AG04449 (cell line): ENCODE measurements around the gene CRADD.

Source experiments
- CTCF ChIA-PET: fragments of 350-600 bp; formaldehyde crosslinking; extraction: SDS; loops from one replicate; lab custom pipeline; 2021; ENCODE audit warnings: antibody characterized with exemption; lab: Yijun Ruan, JAX
- POLR2A ChIA-PET: fragments of 400-600, 350-600 bp; formaldehyde crosslinking; extraction: SDS; loops from one replicate; lab custom pipeline; 2020; ENCODE audit warnings: antibody characterized with exemption, inconsistent platforms; lab: Yijun Ruan, JAX
- DNase-seq: peaks from one replicate; pipeline ENCODE4 v3.0.0-alpha.2; 2010; ENCODE audit warnings: low read depth, low spot score
- H3K4me3 ChIP-seq: 2 replicates; pipeline ENCODE4 v1.5.1; 2011; ENCODE audit warnings: low read depth, mild to moderate bottlenecking, control low read depth, low read length
- TF ChIP-seq, protein P1 (sequence below): IDR thresholded peaks from one replicate; pipeline ENCODE4 v1.5.1; 2011; ENCODE audit warnings: mild to moderate bottlenecking, moderate library complexity, low read length, control low read depth, inconsistent platforms; ENCODE audit not compliant: insufficient read depth; ENCODE audit errors: missing control alignments

The CRADD gene

DNA sequence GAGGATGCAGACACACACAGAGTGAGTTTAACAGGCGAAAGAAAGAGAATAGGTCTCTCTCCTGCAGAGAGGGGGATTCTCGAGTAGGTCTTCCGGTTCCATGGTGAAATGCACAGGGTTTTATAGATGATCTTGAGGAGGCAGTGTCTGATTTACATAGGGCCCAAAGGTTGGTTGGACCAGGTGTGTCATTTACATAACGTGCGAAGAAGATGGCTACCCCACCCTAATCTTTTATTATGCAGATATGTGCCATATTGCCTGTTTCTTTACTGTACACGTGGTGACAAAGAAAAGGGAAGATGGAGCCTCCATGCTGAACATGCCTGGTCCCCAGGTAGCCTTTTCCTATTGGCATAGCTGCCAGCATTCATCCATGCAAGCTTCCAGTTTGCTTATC lies 219.8 kb downstream of the CRADD start:
- POLR2A ChIA-PET, result no interaction called here
- H3K4me3 ChIP-seq, result no peak overlapping the region
- DNase-seq, result no peak
- TF ChIP-seq, protein P1, sequence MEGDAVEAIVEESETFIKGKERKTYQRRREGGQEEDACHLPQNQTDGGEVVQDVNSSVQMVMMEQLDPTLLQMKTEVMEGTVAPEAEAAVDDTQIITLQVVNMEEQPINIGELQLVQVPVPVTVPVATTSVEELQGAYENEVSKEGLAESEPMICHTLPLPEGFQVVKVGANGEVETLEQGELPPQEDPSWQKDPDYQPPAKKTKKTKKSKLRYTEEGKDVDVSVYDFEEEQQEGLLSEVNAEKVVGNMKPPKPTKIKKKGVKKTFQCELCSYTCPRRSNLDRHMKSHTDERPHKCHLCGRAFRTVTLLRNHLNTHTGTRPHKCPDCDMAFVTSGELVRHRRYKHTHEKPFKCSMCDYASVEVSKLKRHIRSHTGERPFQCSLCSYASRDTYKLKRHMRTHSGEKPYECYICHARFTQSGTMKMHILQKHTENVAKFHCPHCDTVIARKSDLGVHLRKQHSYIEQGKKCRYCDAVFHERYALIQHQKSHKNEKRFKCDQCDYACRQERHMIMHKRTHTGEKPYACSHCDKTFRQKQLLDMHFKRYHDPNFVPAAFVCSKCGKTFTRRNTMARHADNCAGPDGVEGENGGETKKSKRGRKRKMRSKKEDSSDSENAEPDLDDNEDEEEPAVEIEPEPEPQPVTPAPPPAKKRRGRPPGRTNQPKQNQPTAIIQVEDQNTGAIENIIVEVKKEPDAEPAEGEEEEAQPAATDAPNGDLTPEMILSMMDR, result no peak
- CTCF ChIA-PET, result interaction anchor here (1.2 to 5.6 kb wide), 2 partner anchors 204 to 205 kb away, joined by 5 to 47 read pairs; no protein-coding TSS in a partner anchor

DNA sequence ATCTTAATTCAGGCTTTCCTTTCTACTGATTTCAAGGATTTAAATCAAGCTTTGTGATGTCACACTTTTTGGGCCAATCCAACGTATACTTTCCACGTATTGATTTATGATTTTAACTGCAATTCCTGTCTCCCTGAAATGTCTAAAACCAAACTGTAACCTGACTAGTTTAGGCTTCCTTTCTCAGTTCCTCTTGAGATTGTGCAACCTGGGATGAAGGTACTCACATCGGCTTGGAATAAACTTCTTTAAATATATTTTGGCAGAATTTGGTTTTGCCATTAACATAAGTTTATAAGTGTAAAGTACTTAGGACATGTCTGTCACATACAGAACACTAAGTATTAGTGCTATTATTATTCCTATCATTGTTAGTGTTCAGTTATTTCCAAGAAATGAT lies 224.6 kb downstream of the CRADD start:
- ChIA-PET POLR2A (no interaction called here), CTCF (no interaction called here)
- TF ChIP-seq, protein P1, result no peak
- H3K4me3 ChIP-seq, result no peak overlapping the region
- no peak for DNase-seq

- POLR2A ChIA-PET, result no interaction called here
- no peak overlapping the region for H3K4me3 ChIP-seq
- no peak for DNase-seq
- CTCF ChIA-PET, result no interaction called here
- TF ChIP-seq, protein P1, result no peak
Observed at GRCh38 chr12:93902192-93902591, 225.0 kb downstream of the CRADD start.

DNA sequence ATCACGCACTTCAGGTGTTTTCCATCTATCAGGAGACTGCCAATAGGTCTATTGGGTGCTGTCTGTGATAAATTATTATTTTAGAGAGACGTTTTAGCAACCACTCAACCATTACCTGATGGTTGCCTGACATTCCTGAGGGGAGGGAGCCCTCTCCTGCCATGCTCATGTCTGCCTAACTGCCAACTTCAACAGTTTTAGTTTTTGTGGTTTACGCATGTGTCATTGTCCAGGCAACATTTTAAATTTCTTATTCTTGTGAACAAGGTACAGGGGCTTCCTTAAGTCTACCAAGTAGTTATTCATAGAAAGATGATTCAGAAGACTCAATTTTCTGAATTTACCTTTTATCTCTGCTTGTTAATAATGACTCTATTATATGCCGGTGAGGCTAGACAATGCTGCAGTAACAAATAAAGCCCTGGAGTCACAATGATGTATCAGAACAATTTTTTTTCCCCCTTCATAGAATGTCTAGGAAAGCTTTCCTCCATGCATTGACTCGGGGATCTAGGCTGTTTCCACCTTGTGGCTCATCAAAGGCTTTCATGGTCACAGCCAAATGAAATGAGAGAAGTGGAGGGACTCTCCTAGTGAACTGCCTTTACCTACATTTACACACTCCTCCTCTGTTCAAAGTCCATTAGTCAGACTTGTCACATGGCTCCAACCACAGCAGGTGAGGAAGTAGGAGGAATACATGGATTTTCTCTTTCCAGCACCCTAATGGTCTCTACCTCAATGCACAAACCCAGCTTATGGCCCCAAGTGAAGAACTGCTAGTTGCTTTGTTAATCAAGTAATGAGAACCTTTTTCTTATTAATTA lies 225.8 kb downstream of the CRADD start:
- POLR2A ChIA-PET, result no interaction called here

DNA sequence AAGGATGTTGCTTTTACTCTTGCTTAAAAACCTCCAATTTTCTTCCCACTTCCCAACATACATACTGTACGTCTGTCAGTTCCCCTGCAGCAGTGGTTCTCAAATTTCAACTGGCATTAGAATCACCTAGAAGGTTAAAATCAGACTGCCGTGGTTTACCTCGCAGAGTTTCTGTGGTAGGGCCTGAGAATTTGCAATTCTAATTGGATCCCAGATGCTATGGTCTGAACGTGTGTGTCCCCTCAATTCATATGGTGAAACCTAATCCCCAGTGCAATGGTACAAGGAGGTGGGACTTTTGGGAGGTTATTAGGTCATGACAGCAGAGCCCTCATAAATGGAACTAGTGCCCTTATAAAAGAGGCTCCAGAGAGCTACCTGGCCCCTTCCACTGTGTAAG lies 226.9 kb downstream of the CRADD start:
- ChIA-PET POLR2A (no interaction called here), CTCF (no interaction called here)
- DNase-seq, result no peak
- H3K4me3 ChIP-seq, result no peak overlapping the region
- TF ChIP-seq, protein P1, result no peak

More for the DNA sequence above, 225.8 kb downstream of the CRADD start:
- TF ChIP-seq, protein P1, result no peak
- no peak for DNase-seq
- CTCF ChIA-PET, result no interaction called here
- H3K4me3 ChIP-seq, result no peak overlapping the region

GRCh38 chr12:93908264-93908663 lies 231.1 kb downstream of the CRADD start:
- DNase-seq, result no peak
- H3K4me3 ChIP-seq, result no peak overlapping the region
- ChIA-PET POLR2A (no interaction called here), CTCF (no interaction called here)
- TF ChIP-seq, protein P1, result no peak
